DMS53 (cell line): Measurements from ENCODE around the gene TMX1.

Source experiments
- DNase-seq: peaks from one replicate; lab custom pipeline; 2025; lab: John Stamatoyannopoulos, UW

TMX1 gene

GRCh38 chr14:51242545-51243490 lies 2.8 kb downstream of the TMX1 start:
- DNase-seq = no peak

DNA sequence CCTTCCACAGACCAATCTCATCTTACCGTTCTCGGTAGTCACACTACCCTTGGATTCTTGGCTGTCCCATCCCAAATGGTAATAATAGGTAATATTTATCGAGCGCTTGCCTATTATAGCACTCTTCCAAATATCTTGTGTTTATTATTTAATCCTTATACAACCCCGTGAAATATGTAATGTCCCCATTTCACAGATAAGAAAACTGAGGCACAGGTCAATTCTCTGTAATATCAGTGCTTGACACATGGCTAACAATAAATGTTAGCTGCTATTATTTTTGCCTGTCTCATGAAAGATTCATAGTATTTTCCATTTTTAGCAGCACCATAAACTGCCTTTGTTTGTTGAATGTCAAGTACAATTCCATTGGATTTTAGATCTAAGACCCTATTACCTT lies 4.5 kb downstream of the TMX1 start:
- no peak for DNase-seq

DNA sequence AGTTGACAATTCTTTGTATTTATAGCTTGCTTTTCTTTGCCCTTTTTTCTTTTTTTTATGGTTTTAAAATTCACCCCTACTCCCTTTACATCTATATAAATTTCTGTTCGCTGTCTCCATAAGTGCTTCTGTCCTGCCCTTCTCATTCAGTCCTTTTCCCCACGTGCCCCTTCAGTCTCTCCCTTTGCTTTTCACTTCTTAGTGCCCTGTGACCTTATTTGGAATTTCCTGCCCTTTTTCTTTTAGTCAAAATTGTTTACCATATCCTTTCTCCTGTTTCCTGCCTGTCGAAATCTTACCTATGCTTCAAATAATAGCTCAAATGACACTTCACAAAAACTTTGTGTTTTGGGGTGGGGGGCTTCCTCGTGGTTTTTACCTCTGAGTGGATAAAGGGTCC lies 6.0 kb downstream of the TMX1 start:
- DNase-seq = no peak

- no peak for DNase-seq
Measured at GRCh38 chr14:51248016-51248987, 8.3 kb downstream of the TMX1 start.

- DNase-seq = no peak
Measured at GRCh38 chr14:51251486-51251885, 11.4 kb downstream of the TMX1 start.

DNA sequence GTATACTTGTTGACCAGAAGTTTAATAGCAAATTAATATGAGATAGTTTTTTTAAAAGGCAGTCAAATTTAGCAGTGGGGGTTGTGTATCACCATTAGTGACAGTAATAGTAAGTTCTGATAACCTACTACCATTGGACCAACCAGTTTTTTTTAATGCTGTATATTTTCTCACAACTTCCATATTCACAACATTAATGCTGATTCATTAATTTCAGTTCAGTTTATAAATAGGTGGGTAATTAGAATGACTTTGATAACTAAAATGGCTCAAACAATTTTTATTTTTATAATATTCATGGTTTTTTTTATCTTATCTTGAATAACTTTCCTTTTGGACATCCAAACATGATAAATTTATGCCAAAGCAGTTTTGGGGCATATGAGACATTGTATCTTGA lies 13.8 kb downstream of the TMX1 start:
- no peak for DNase-seq

DNA sequence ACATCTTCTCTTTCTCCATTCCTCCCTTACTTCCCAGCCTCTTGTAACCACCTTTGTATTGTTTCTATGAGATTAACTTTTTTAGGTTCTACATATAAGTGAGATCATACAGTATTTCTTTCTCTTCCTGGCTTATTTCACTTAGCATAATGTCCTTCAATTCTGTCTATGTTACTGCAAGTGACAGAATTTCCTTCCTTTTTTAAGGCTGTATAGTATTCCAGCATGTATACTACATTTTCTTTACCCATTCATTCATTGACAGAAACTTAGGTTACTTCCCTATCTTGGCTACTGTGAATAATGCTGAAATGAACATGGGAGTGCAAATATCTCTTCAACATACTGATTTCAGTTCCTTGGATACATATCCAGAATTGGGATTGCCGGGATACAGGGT lies 18.2 kb downstream of the TMX1 start:
- DNase-seq = no peak

- no peak for DNase-seq
Measured at GRCh38 chr14:51258788-51259187, 18.7 kb downstream of the TMX1 start.

GRCh38 chr14:51260225-51260624 lies 20.2 kb downstream of the TMX1 start:
- no peak for DNase-seq

DNA sequence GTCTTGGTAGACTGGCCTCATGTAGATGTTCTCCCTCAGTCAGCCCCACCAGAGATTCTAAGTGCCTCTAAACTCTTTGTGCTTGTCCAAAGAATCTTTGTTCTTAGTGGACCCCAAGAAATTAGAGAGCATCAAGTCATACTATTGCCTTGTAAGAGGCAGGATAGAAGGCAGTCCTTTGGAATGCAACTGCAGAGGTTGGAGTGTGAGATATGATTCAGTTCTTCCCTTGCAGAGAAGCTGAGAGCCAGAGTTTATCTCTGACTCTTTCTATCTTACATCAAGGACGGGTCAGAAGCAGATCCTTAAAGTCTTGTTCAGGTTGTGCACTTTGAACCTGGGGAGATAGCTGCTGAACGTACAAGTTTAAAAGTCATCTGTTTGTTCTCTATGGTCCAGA lies 21.1 kb downstream of the TMX1 start:
- no peak for DNase-seq

DNA sequence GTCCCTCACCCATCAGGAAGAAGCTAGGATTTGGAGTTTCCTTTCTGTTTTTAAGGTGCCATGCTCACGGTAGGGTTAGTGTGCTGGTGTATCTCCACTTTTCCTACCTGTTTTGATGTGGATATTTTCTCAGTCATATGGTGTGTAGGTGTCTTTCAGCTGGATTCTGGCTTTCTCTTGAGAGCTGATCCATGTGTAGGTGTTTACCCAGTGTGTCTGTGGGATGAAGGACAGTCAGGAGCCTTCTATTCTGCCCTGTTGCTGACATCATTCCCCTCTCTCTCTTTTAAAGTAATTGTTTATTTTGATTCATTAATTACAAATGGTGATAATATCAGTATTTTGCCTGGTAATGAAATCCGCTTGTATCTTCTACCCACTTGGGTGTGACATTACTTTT lies 22.8 kb downstream of the TMX1 start:
- no peak for DNase-seq

DNA sequence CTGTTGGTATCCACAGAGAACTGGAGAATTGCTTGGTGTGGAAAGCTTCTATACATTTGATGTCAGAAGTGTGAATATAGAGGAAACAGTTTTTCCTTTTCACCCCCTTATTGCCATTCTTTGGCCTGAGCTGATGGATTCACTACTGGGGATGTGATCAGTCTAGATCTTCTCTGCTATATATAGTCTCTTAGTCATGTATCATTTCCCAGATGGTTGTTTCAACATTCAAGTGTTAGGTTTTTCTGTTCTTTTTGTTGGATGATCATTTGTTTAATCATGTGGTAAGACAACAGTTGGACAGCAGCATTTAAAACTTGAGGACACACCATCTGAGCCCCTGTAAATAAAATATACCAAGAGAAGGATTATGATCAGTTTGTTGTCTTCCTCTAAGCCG lies 29.6 kb downstream of the TMX1 start:
- no peak for DNase-seq

- peak; percentile 2 for DNase-seq
Measured at GRCh38 chr14:51276605-51277004, 36.6 kb downstream of the TMX1 start.

- DNase-seq = no peak
Measured at GRCh38 chr14:51277753-51278415, 37.8 kb downstream of the TMX1 start.

DNA sequence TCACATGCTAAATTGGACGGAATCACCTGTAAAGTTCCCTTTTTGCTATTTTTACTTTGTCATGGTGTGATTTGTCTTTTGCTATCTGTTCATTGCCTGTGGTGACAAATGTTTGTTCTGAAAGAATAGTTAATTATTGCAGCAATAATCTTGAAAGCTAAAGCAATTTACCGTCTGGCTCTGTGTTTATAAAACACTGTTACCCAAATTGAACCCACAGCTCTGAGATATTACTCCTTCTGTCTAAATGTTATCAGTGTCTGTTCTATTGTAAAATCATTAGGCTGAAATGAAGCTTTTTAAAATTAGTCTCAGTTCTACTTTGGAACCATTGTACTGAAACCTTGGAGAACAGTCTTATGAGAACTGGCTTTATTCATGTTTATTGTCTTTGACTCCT lies 42.5 kb downstream of the TMX1 start:
- no peak for DNase-seq

DNA sequence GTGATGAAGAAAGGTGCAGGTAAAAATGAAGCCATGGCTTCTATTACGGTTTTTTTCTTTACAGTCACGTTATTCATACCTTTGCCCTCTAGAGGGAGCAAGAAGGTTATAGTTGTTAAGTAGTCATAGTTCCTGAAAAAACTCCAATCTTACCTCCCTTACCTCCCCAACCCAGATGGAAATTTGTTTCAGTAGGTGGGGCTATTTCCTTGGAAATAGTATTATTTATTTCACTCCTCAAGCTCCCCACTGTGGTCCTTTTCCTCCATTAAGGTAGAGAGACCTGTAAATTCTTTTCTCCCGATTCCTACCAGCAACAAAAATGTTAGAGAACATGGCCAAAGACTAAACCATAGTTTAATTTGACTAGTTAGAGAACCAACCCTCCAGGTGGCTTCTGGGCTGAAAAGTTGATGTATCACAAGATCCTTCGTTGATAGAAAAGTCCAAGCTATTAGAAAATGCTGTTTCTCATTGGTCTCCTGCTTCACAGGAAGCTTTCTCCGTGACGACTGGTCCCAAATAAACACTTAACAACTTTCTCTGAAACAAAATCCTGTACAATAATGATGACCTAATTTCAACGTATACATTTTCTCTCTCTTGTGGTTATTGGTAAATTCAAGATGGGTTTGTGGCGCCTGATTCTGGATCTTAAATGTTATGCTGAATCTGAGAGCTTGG lies 43.5 kb downstream of the TMX1 start:
- DNase-seq = peak; percentile 81

DNA sequence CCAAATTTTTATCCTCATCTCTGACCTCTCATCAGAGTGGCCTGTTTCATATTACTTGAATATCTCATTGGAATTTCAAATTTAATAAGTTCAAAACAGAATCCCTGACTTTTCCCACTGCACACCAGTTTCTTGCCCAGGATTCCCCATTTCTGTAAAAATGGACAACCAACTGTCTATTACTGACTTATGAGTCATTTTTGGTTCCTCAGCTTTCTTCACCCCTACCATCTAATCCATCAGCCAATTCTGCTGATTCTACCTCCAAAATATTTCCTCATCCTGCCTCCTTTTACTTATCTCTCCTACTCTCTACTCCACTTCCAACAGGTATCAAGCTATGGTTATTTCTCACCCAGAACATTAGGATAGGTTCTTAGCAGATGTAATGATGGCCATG lies 44.2 kb downstream of the TMX1 start:
- DNase-seq = no peak

DNA sequence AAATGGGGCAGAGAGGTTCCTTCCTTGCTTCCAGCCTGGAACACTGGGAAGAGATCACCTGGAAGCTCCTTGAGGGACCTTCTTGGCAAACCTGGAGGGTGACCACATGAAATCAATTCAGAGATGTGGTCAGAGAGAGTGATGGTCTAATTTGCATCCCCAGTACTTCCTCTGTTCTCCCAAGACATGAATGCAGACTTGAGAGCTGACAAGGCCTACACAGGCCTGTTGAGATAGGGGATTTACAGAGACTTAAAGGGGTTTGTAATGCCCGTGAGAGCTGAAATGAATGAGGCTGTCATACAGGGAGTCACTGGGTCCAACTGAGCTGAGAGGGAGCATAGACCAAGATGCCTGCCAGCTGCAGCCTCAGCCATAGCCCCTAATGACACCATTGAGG lies 45.1 kb downstream of the TMX1 start:
- no peak for DNase-seq

DNA sequence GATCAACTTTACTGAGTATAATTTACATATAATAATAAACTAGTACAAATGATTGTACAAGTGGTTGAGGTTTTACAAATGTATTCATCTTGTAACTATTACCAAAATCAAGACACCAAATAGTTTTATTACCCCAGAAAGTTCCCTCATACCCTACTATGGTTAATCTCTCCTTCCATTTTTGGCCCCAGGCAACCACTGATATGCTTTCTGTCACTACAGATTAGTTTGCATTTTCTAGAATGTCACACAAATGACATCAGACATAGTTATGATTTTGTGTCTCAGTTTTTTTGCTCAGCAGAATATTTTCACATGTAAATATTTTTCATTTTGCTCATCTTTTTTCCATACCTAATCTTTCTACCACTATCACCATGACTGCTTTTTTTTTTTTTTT lies 49.1 kb downstream of the TMX1 start:
- no peak for DNase-seq

DNA sequence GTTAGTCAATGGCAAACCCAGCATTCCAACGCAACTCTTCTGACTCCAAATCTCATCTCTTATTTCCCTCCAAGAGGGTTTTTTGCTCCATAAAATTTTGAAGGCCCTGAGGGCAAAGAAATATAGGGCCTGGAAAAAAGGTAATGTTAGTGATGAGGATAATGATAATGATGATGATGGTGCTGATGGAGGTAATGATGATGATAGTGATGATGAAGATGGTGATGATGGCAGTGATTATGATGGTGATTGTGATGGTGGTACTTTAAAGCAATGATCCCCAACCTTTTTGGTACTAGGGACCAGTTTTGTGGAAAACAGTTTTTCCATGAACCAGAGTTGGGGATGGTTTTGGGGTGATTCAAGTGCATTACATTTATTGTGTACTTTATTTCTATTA lies 50.1 kb downstream of the TMX1 start:
- DNase-seq = no peak

DNA sequence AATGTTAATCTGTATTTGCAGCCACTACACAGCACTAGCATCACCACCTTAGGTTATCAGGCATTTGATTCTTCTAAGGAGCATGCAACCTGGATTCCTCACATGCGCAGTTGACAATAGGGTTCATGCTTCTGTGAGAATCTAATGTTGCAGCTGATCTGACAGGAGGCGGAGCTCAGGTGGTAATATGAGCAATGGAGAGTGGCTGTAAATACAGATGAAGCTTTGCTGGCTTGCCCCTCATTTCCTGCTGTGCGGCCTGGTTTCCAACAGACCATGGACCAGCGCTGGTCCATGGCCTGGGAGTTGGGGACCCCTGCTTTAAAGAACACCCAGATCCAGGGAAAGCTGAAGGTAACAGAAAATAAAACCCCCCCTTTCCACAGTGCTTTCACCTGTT lies 51.0 kb downstream of the TMX1 start:
- no peak for DNase-seq
